H1 (cell line): ENCODE results near the gene KSR2. TPM values are rescaled to one million over a fixed set of nuclear protein-coding genes. Genes with fewer than 3 reads are reported as not detected.
A peak's percentile ranks its signal among the peaks of the same experiment; 100 is the strongest.

Experiments
- CTCF ChIA-PET: fragments of 300-600 bp; sonication (Branson Sonifier 250); formaldehyde crosslinking; loops from one replicate; lab custom pipeline; 2021; ENCODE audit not compliant: partially characterized antibody; lab: Charles Lee
- POLR2A ChIA-PET: fragments of 300-600 bp; sonication (Branson Sonifier 250); formaldehyde crosslinking; loops from one replicate; lab custom pipeline; 2021; ENCODE audit warnings: inconsistent platforms; ENCODE audit not compliant: partially characterized antibody; lab: Charles Lee
- DNase-seq, 2 experiments: peaks; one replicate each; pipeline versions ENCODE4 v3.0.0 to v3.0.0-alpha.2; 2010 to 2022; ENCODE audit warnings: low spot score in 2 of 2, low read depth in 1 of 2, mixed read lengths in 1 of 2
- FAIRE-seq: peaks from 2 replicates; lab custom pipeline; 2011; peaks lifted over from hg19 to GRCh38; lab: Jason Lieb, UNC
- H2AFZ ChIP-seq: 2 replicates; pipeline ENCODE4 v1.8.1; 2012; ENCODE audit warnings: low read length, inconsistent platforms
- H2AK5ac ChIP-seq: 2 replicates; pipeline ENCODE4 v1.6.1; 2013; ENCODE audit warnings: low read depth, low read length
- H2BK120ac ChIP-seq: replicated peaks from 2 replicates; pipeline ENCODE3; 2013; ENCODE audit warnings: low read depth, low read length, inconsistent platforms
- H2BK12ac ChIP-seq: 2 replicates; pipeline ENCODE4 v1.6.1; 2013; ENCODE audit warnings: low read depth, low read length
- H2BK15ac ChIP-seq: 2 replicates; pipeline ENCODE4 v1.6.1; 2013; ENCODE audit warnings: low read length
- H2BK20ac ChIP-seq: 2 replicates; pipeline ENCODE4 v1.6.1; 2013; ENCODE audit warnings: low read length
- H2BK5ac ChIP-seq: 2 replicates; pipeline ENCODE4 v1.6.1; 2013; ENCODE audit warnings: low read depth, low read length
- H3K14ac ChIP-seq: 2 replicates; pipeline ENCODE4 v1.6.1; 2013; ENCODE audit warnings: inconsistent platforms; ENCODE audit not compliant: insufficient read length
- H3K18ac ChIP-seq: 2 replicates; pipeline ENCODE4 v1.6.1; 2013; ENCODE audit warnings: low read length; ENCODE audit errors: extremely low read depth
- H3K23ac ChIP-seq: 2 replicates; pipeline ENCODE4 v1.6.1; 2013; ENCODE audit warnings: inconsistent platforms; ENCODE audit not compliant: insufficient read length
- H3K23me2 ChIP-seq: 2 replicates; pipeline ENCODE4 v1.6.1; 2013; ENCODE audit warnings: low read depth, low read length
- H3K27ac ChIP-seq: 2 replicates; pipeline ENCODE4 v1.6.1; 2011; ENCODE audit warnings: low read depth, low read length, inconsistent platforms
- H3K27me3 ChIP-seq, 4 experiments: replicated peaks in 1 of 4; 1 replicate in 1 of 4; 2 replicates in 3 of 4; pipeline versions ENCODE4 v1.6.1 to v1.8.1; 2011 to 2013; ENCODE audit warnings: low read length in 3 of 4, mild to moderate bottlenecking in 3 of 4, inconsistent platforms in 2 of 4, mixed read lengths in 2 of 4, moderate library complexity in 1 of 4; ENCODE audit not compliant: control insufficient read depth in 3 of 4, insufficient read depth in 3 of 4; ENCODE audit errors: extremely low read depth in 1 of 4
- H3K36me3 ChIP-seq, 4 experiments: 2 replicates each; pipeline versions ENCODE4 v1.6.1 to v1.8.1; 2011 to 2013; ENCODE audit warnings: mild to moderate bottlenecking in 4 of 4, low read length in 3 of 4, moderate library complexity in 2 of 4, control low read depth in 1 of 4, inconsistent platforms in 1 of 4; ENCODE audit not compliant: insufficient read depth in 4 of 4, control insufficient read depth in 2 of 4
- H3K4ac ChIP-seq: replicated peaks from 2 replicates; pipeline ENCODE3; 2013; ENCODE audit warnings: low read length, low read depth, mixed read lengths, inconsistent platforms; ENCODE audit not compliant: insufficient read length
- H3K4me1 ChIP-seq, 4 experiments: replicated peaks in 1 of 4; 1 replicate in 1 of 4; 2 replicates in 3 of 4; pipeline versions ENCODE4 v1.6.1 to v1.8.1; 2011 to 2013; ENCODE audit warnings: low read length in 3 of 4, inconsistent platforms in 2 of 4, mixed read lengths in 1 of 4; ENCODE audit not compliant: insufficient read depth in 4 of 4, control insufficient read depth in 3 of 4
- H3K4me2 ChIP-seq, 2 experiments: 2 replicates each; pipeline versions ENCODE4 v1.6.1 to v1.8.1; 2011 to 2013; ENCODE audit warnings: low read depth in 2 of 2, low read length in 2 of 2, control low read depth in 1 of 2, inconsistent platforms in 1 of 2, mild to moderate bottlenecking in 1 of 2; ENCODE audit not compliant: insufficient read depth in 1 of 2
- H3K4me3 ChIP-seq, 4 experiments: fragments of 200-600, 300-600 bp in 1 of 4; sonication (generic), shearing (Covaris generic), sonication (Bioruptor Twin) in 1 of 4; 2 replicates each; pipeline versions ENCODE4 v1.5.1 to v1.8.1; 2011 to 2016; ENCODE audit warnings: low read length in 4 of 4, low read depth in 3 of 4, control low read depth in 2 of 4, inconsistent platforms in 2 of 4, mild to moderate bottlenecking in 2 of 4, mixed read lengths in 1 of 4, moderate library complexity in 1 of 4; ENCODE audit not compliant: insufficient read depth in 2 of 4; ENCODE audit errors: extremely low read depth in 1 of 4
- H3K56ac ChIP-seq: replicated peaks from 2 replicates; pipeline ENCODE3; 2013; ENCODE audit warnings: low read depth, mild to moderate bottlenecking, mixed read lengths, low read length, inconsistent platforms; ENCODE audit not compliant: insufficient read length
- H3K79me1 ChIP-seq: 2 replicates; pipeline ENCODE4 v1.6.1; 2013; ENCODE audit warnings: low read depth, low read length, control low read depth
- H3K79me2 ChIP-seq, 2 experiments: 2 replicates each; pipeline versions ENCODE4 v1.6.1 to v1.8.1; 2012 to 2013; ENCODE audit warnings: low read length in 2 of 2, mild to moderate bottlenecking in 2 of 2, inconsistent platforms in 1 of 2; ENCODE audit not compliant: insufficient read depth in 2 of 2, control insufficient read depth in 1 of 2
- H3K9ac ChIP-seq, 4 experiments: replicated peaks in 1 of 4; 1 replicate in 1 of 4; 2 replicates in 3 of 4; pipeline versions ENCODE4 v1.6.1 to v1.8.1; 2011 to 2013; ENCODE audit warnings: low read depth in 3 of 4, low read length in 3 of 4, control low read depth in 2 of 4, mild to moderate bottlenecking in 2 of 4, moderate library complexity in 2 of 4, inconsistent platforms in 1 of 4; ENCODE audit errors: extremely low read depth in 1 of 4
- H3K9me3 ChIP-seq, 2 experiments: 2 replicates each; pipeline versions ENCODE4 v1.6.1 to v1.8.1; 2012 to 2013; ENCODE audit warnings: mild to moderate bottlenecking in 2 of 2, moderate library complexity in 2 of 2, control low read depth in 1 of 2, inconsistent platforms in 1 of 2, low read depth in 1 of 2, low read length in 1 of 2, mixed read lengths in 1 of 2; ENCODE audit not compliant: insufficient read depth in 2 of 2
- H4K20me1 ChIP-seq, 2 experiments: replicated peaks in 1 of 2; 2 replicates each; pipeline versions ENCODE3 to v1.8.1; 2011 to 2013; ENCODE audit warnings: inconsistent platforms in 2 of 2, low read length in 2 of 2, mild to moderate bottlenecking in 1 of 2; ENCODE audit not compliant: insufficient read depth in 2 of 2, control insufficient read depth in 1 of 2
- H4K5ac ChIP-seq: 2 replicates; pipeline ENCODE4 v1.6.1; 2013; ENCODE audit warnings: low read length, low read depth, mixed read lengths, inconsistent platforms; ENCODE audit not compliant: insufficient read length
- H4K8ac ChIP-seq: 2 replicates; pipeline ENCODE4 v1.8.0; 2013; ENCODE audit warnings: mild to moderate bottlenecking, moderate library complexity, low read length, inconsistent platforms; ENCODE audit not compliant: insufficient read depth; ENCODE audit errors: extremely low read depth
- H4K91ac ChIP-seq: replicated peaks from 2 replicates; pipeline ENCODE3; 2013; ENCODE audit warnings: low read length, mixed read lengths, inconsistent platforms; ENCODE audit not compliant: insufficient read length
- CEBPB ChIP-seq: IDR thresholded peaks from 2 replicates; pipeline ENCODE4 v1.6.1; 2012; ENCODE audit warnings: low read depth, low read length
- HDAC2 ChIP-seq, 2 experiments: fragments of 300-600 bp in 1 of 2; sonication (generic) in 1 of 2; IDR thresholded peaks; 2 replicates each; pipeline ENCODE4 v1.6.1; 2011 to 2012; ENCODE audit warnings: low read depth in 2 of 2, low read length in 2 of 2, mild to moderate bottlenecking in 2 of 2, moderate library complexity in 2 of 2, borderline replicate concordance in 1 of 2, inconsistent platforms in 1 of 2
- PHF8 ChIP-seq: fragments of 200-600 bp; sonication (generic); conservative IDR thresholded peaks from 2 replicates; pipeline ENCODE4 v1.7.1; 2012; ENCODE audit warnings: low read depth, mild to moderate bottlenecking, inconsistent platforms, low read length, moderate library complexity
- SAP30 ChIP-seq: fragments of 300-600 bp; sonication (generic); IDR thresholded peaks from 2 replicates; pipeline ENCODE4 v1.7.1; 2012; ENCODE audit warnings: low read length, moderate library complexity, mild to moderate bottlenecking, inconsistent platforms; ENCODE audit not compliant: insufficient read depth, insufficient replicate concordance
- SIX5 ChIP-seq: IDR thresholded peaks from 2 replicates; pipeline ENCODE4 v1.6.1; 2011; ENCODE audit warnings: mild to moderate bottlenecking, low read depth, low read length
- TEAD4 ChIP-seq: IDR thresholded peaks from 2 replicates; pipeline ENCODE4 v1.6.1; 2012; ENCODE audit warnings: low read depth, low read length, inconsistent platforms, mixed read lengths
- WGBS, 2 experiments: shearing (Covaris generic) in 1 of 2; methylation state at CpG; one replicate each; pipeline versions ENCODE4 v1.1.6 to v1.1.7; 2013 to 2015; ENCODE audit warnings: low lambda C conversion rate in 2 of 2, mixed read lengths in 2 of 2, inconsistent platforms in 1 of 2, low coverage in 1 of 2, missing lambda C conversion rate in 1 of 2; ENCODE audit not compliant: insufficient replicate concordance in 2 of 2, insufficient coverage in 1 of 2, insufficient read length in 1 of 2; ENCODE audit errors: extremely low coverage in 1 of 2, missing lambda C conversion rate in 1 of 2; 5-methylcytosine and 5-hydroxymethylcytosine counted together
- polyA plus RNA-seq, 7 experiments: library from polyadenylated mRNA; depleted of rRNA in 3 of 7; stranded (reverse) in 5 of 7; unstranded in 2 of 7; fragments of >200 nt in 5 of 7; fragments of 200-250 nt in 2 of 7; gene quantifications; 1 replicate in 5 of 7; 2 replicates in 1 of 7; 4 replicates in 1 of 7; pipeline versions ENCODE4 v1.2.1 to v1.2.3, GENCODE V29; 2011 to 2013; ENCODE audit warnings: missing spikeins in 2 of 7, mixed read lengths in 2 of 7
- total RNA-seq: library from RNA; stranded (reverse); fragmentation: NEBNext Ultra II Directional; extraction: Animal tissue kit (Norgen Biotek cat#: 25700); gene quantifications from 2 replicates; pipeline ENCODE4 v1.2.1, GENCODE V29; 2021

KSR2 gene
- total and polyA plus RNA-seq, 2 of the 8 experiments (the other 6 are each of a cell fraction or from before 2014, with no cell fraction given): 0.74 to 2.2 TPM

GRCh38 chr12:118016424-118017264, 47.9 kb upstream of the KSR2 start, which contains the start of gene RFC5:
RFC5 (plus strand) TSS chr12:118016703; CDS start chr12:118016828, 125 bp downstream.
- Histone ChIP-seq H3K27ac (peak within 1 kb of the TSS; percentile 78; the same call in 1 of the 2 replicates), H2BK12ac (no peak within 1 kb of the TSS), H4K20me1 (no peaks in the 10 kb centered on the region), H2BK5ac (peak within 1 kb of the TSS; percentile 92), H3K18ac (0 out of 2 replicates have a peak within 1 kb of the TSS, but pooled peaks have one; percentile 68), H3K36me3 (peaks cover 8 to 30% (median 23%) of the 10 kb centered on the region in 4 experiments), H2AFZ (peak within 1 kb of the TSS; percentile 47), H3K79me1 (no peaks in the 10 kb centered on the region), H3K23me2 (peaks cover 3% of the 10 kb centered on the region), H4K5ac (peak within 1 kb of the TSS; percentile 82), H3K27me3 (no peaks in the 10 kb centered on the region), H3K56ac (peak within 1 kb of the TSS; percentile 52), H4K8ac (peak within 1 kb of the TSS; percentile 95), H3K9me3 (no peaks in the 10 kb centered on the region), H3K79me2 (peaks cover 8 to 16% of the 10 kb centered on the region in 2 experiments; a peak in 3 of 4 replicates), H2BK120ac (no peak within 1 kb of the TSS), H3K4me2 (peak within 1 kb of the TSS; percentile 75 to 84), H2AK5ac (no peak within 1 kb of the TSS), H3K4me3 (peak within 1 kb of the TSS; percentile 70 to 97 (median 90)), H3K9ac (peak within 1 kb of the TSS; percentile 84 to 95 (median 92)), H3K4ac (no peak within 1 kb of the TSS), H2BK20ac (no peak within 1 kb of the TSS), H3K14ac (no peak within 1 kb of the TSS), H2BK15ac (no peak within 1 kb of the TSS), H3K4me1 (no peaks in the 10 kb centered on the region; a peak in 1 of 7 replicates), H3K23ac (no peak within 1 kb of the TSS), H4K91ac (no peak within 1 kb of the TSS)
- 3% methylated on average over 61 of the region's 61 CpGs; no CpG with 5 or more reads in 1 of the 2 experiments for WGBS, 2 experiments
- ChIA-PET POLR2A (interaction anchor here (0.7 to 9.0 kb wide), 11 partner anchors 10 to 360 kb away, joined by 3 to 113 read pairs (median 3); partner anchors contain the start of genes SUDS3 and WSB2), CTCF (interaction anchor here (0.6 to 2.9 kb wide), 12 partner anchors 14 to 396 kb away, joined by 3 to 16 read pairs (median 3); no protein-coding TSS in a partner anchor)
- peak; percentile 94 to 99 for DNase-seq
- FAIRE-seq: no peak
- no peak for TF ChIP-seq SIX5
- TF ChIP-seq TEAD4: no peak
- peak; percentile 15 for TF ChIP-seq SAP30
- peak; percentile 87 for TF ChIP-seq PHF8
- TF ChIP-seq HDAC2 (IDR thresholded peaks at IDR 0.05; ENCODE audit: borderline replicate concordance in 1 of 2, low read depth in 2 of 2, low read length in 2 of 2): no peak
- no peak for TF ChIP-seq CEBPB
